ENCODE data around the gene GLB1L3. TPM values are rescaled to one million over a fixed set of nuclear protein-coding genes. Genes with fewer than 3 reads are reported as not detected.

Gene GLB1L3
- total and polyA plus RNA-seq, 7 experiments from 2014 or later = 1.0 to 11.4 (median 2.5) TPM

DNA sequence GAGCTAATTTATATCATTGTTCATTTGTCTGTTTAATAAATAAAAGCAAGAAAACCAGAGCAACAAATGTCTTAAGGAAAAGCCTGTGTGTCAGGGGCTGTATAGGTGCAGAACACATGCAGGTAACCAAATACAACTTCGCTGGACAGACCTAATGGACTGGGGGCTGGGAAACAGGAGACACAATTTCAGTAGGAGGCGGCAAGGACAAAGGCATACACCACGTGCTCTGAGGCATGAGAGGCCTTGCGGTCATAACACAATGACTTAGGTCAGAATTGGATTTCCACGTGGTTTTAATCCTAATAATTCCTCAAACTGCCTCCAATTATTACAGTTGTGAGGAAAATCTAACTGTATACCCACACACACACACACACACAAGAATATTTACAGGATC, 8.7 kb upstream of the GLB1L3 start:
- ATAC-seq (no peak), DNase-seq (no peak)
- Mint-ChIP-seq H3K27me3 (no peaks in the 10 kb centered on the region), H3K4me1 (peaks cover 16 to 56% (median 24%) of the 10 kb centered on the region in 7 donors), H3K9me3 (peaks cover 0 to 3% (median 0%) of the 10 kb centered on the region in 11 donors), H3K36me3 (peaks cover 0 to 17% (median 0%) of the 10 kb centered on the region in 5 donors), H3K4me3 (no peak overlapping the region), H3K27ac (peak overlapping the region in 1 of 9 donors; percentile 77)
- ChIA-PET POLR2A (no interaction called here), CTCF (no interaction called here)
- Histone ChIP-seq H3K27me3 (ENCODE audit: control insufficient read depth in 2 of 2, insufficient read depth in 2 of 2, low read length in 2 of 2) (no peaks in the 10 kb centered on the region), H3K4me1 (ENCODE audit: control insufficient read depth in 2 of 2, insufficient read depth in 2 of 2, low read length in 2 of 2) (peaks cover 12 to 15% of the 10 kb centered on the region in 2 donors), H3K27ac (ENCODE audit: low read depth, low read length) (no peak overlapping the region), H3K9me3 (ENCODE audit: control insufficient read depth in 2 of 3, low read length in 3 of 3) (no peaks in the 10 kb centered on the region), H3K4me3 (ENCODE audit: low read length) (no peak overlapping the region), H3K36me3 (ENCODE audit: control insufficient read depth in 2 of 3, insufficient read depth in 3 of 3, low read length in 3 of 3) (peaks cover 0 to 13% (median 0%) of the 10 kb centered on the region in 3 experiments)
- intact Hi-C loops (cut with micrococcal nuclease) = no loop called here

DNA sequence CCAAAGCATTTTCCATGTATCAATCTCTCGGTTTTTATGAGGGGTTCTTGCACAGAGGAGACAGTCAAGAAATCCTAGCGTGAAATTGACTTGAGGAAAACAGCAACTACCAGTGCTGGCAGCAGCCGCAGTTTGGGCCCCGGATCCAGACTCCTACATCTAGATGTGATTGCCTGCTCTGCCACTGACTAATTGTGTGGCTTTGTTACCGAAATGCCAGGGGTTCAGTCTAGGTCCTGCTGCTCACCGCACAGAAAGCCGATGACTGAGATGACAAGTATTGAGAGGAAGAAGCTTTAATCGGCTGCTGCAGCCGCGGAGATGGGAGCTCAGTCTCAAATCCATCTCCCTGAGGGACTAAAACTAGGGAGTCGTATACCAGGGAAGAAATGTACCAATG, 8.2 kb upstream of the GLB1L3 start:
- H3K36me3 ChIP-seq (ENCODE audit: control insufficient read depth in 2 of 3, insufficient read depth in 3 of 3, low read length in 3 of 3) = peaks cover 0 to 9% (median 0%) of the 10 kb centered on the region in 3 experiments
- Mint-ChIP-seq H3K36me3 (peaks cover 0 to 18% (median 0%) of the 10 kb centered on the region in 5 donors), H3K27me3 (no peaks in the 10 kb centered on the region), H3K9me3 (peaks cover 0 to 3% (median 0%) of the 10 kb centered on the region in 11 donors), H3K4me1 (peaks cover 19 to 61% (median 29%) of the 10 kb centered on the region in 7 donors), H3K4me3 (no peak overlapping the region), H3K27ac (peak overlapping the region in 3 of 9 donors; percentile 56 to 80 (median 62))
- DNase-seq (no peak), ATAC-seq (no peak)
- intact Hi-C loops (cut with micrococcal nuclease) = no loop called here
- no peak overlapping the region for H3K27ac ChIP-seq (ENCODE audit: low read depth, low read length)
- ChIA-PET POLR2A (no interaction called here), CTCF (no interaction called here)
- no peaks in the 10 kb centered on the region for H3K9me3 ChIP-seq (ENCODE audit: control insufficient read depth in 2 of 3, low read length in 3 of 3)
- H3K4me3 ChIP-seq (ENCODE audit: low read length) = no peak overlapping the region
- H3K27me3 ChIP-seq (ENCODE audit: control insufficient read depth in 2 of 2, insufficient read depth in 2 of 2, low read length in 2 of 2) = no peaks in the 10 kb centered on the region
- H3K4me1 ChIP-seq (ENCODE audit: control insufficient read depth in 2 of 2, insufficient read depth in 2 of 2, low read length in 2 of 2) = peaks cover 12 to 18% of the 10 kb centered on the region in 2 donors

DNA sequence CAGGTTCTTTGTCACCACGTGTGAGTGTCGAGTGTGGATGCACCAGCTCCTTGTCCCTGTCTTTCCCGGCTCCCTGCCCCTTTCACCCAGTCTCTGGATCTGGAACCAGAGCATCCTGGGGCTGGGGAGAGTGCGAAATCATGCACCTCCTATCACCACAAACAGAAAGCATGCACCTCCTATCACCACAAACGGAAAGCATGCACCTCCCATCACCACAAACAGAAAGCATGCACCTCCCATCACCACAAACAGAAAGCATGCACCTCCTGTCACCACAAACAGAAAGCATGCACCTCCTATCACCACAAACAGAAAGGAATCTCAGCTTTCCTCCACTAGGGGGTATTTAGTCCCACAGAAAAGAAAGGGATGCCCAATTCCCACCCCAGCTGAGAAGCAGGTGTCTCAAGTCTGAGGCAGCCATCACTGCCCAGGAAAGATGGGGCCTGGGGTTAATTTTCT, 5.9 kb upstream of the GLB1L3 start:
- no peak overlapping the region for H3K4me3 ChIP-seq (ENCODE audit: low read length)
- no peaks in the 10 kb centered on the region for H3K27me3 ChIP-seq (ENCODE audit: control insufficient read depth in 2 of 2, insufficient read depth in 2 of 2, low read length in 2 of 2)
- Mint-ChIP-seq H3K27ac (peak overlapping the region in 8 of 9 donors; percentile 3 to 81 (median 44)), H3K9me3 (peaks cover 0 to 3% (median 0%) of the 10 kb centered on the region in 11 donors), H3K4me3 (peak overlapping the region in 9 of 10 donors; percentile 16 to 75 (median 59)), H3K27me3 (peaks cover 0 to 2% (median 0%) of the 10 kb centered on the region in 5 donors), H3K4me1 (peaks cover 34 to 73% (median 52%) of the 10 kb centered on the region in 7 donors), H3K36me3 (peaks cover 0 to 16% (median 0%) of the 10 kb centered on the region in 5 donors)
- H3K9me3 ChIP-seq (ENCODE audit: control insufficient read depth in 2 of 3, low read length in 3 of 3) = no peaks in the 10 kb centered on the region
- H3K27ac ChIP-seq (ENCODE audit: low read depth, low read length) = no peak overlapping the region
- CTCF ChIA-PET = no interaction called here
- no peaks in the 10 kb centered on the region for H3K36me3 ChIP-seq (ENCODE audit: control insufficient read depth in 2 of 3, insufficient read depth in 3 of 3, low read length in 3 of 3)
- peak; percentile 68 for ATAC-seq
- POLR2A ChIA-PET = no interaction called here
- DNase-seq = peak in 7 of 9 donors; percentile 12 to 48 (median 31)
- H3K4me1 ChIP-seq (ENCODE audit: control insufficient read depth in 2 of 2, insufficient read depth in 2 of 2, low read length in 2 of 2) = peaks cover 30 to 41% of the 10 kb centered on the region in 2 donors
- intact Hi-C loops (cut with micrococcal nuclease) = loop anchor here in 1 of 2 donors (1.0 kb wide), 1 partner anchor 8 kb away; no protein-coding TSS in a partner anchor

DNA sequence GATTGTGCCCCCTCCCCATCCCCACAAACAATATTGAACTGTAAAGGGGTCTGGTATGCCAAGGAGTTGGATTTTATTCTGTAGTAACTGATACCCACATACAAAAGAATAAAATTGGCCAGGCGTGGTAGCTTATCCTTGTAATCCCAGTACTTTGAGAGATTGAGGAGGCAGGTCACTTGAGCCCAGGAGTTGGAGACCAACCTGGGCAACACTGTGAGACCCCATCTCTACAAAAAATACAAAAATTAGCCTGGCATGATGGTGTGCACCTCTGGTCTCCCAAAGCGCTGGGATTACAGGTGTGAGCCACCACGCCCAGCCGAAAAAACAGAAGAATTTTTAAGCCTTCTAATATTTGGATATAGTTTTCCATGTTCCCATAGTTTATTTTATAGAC, 4.2 kb upstream of the GLB1L3 start:
- POLR2A ChIA-PET = interaction anchor here (1.5 to 3.0 kb wide), 2 partner anchors 21 to 48 kb away, joined by 3 to 13 read pairs; partner anchors contain the start of genes NCAPD3 and VPS26B
- intact Hi-C loops (cut with micrococcal nuclease) = no loop called here
- Histone ChIP-seq H3K36me3 (ENCODE audit: control insufficient read depth in 2 of 3, insufficient read depth in 3 of 3, low read length in 3 of 3) (no peaks in the 10 kb centered on the region), H3K4me1 (ENCODE audit: control insufficient read depth in 2 of 2, insufficient read depth in 2 of 2, low read length in 2 of 2) (peaks cover 30 to 41% of the 10 kb centered on the region in 2 donors), H3K4me3 (ENCODE audit: low read length) (no peak overlapping the region), H3K27ac (ENCODE audit: low read depth, low read length) (no peak overlapping the region), H3K9me3 (ENCODE audit: control insufficient read depth in 2 of 3, low read length in 3 of 3) (no peaks in the 10 kb centered on the region), H3K27me3 (ENCODE audit: control insufficient read depth in 2 of 2, insufficient read depth in 2 of 2, low read length in 2 of 2) (no peaks in the 10 kb centered on the region)
- H3K9me3 Mint-ChIP-seq = peaks cover 0 to 3% (median 0%) of the 10 kb centered on the region in 11 donors
- ATAC-seq (no peak), DNase-seq (no peak)
- H3K4me3 Mint-ChIP-seq = no peak overlapping the region
- peak overlapping the region in 1 of 9 donors; percentile 66 for H3K27ac Mint-ChIP-seq
- CTCF ChIA-PET = interaction anchor here (1.0 kb wide), 1 partner anchor 10 kb away, joined by 4 read pairs; no protein-coding TSS in a partner anchor
- H3K27me3 Mint-ChIP-seq = peaks cover 0 to 7% (median 0%) of the 10 kb centered on the region in 5 donors
- peaks cover 31 to 62% (median 58%) of the 10 kb centered on the region in 7 donors for H3K4me1 Mint-ChIP-seq
- peaks cover 0 to 16% (median 0%) of the 10 kb centered on the region in 5 donors for H3K36me3 Mint-ChIP-seq

DNA sequence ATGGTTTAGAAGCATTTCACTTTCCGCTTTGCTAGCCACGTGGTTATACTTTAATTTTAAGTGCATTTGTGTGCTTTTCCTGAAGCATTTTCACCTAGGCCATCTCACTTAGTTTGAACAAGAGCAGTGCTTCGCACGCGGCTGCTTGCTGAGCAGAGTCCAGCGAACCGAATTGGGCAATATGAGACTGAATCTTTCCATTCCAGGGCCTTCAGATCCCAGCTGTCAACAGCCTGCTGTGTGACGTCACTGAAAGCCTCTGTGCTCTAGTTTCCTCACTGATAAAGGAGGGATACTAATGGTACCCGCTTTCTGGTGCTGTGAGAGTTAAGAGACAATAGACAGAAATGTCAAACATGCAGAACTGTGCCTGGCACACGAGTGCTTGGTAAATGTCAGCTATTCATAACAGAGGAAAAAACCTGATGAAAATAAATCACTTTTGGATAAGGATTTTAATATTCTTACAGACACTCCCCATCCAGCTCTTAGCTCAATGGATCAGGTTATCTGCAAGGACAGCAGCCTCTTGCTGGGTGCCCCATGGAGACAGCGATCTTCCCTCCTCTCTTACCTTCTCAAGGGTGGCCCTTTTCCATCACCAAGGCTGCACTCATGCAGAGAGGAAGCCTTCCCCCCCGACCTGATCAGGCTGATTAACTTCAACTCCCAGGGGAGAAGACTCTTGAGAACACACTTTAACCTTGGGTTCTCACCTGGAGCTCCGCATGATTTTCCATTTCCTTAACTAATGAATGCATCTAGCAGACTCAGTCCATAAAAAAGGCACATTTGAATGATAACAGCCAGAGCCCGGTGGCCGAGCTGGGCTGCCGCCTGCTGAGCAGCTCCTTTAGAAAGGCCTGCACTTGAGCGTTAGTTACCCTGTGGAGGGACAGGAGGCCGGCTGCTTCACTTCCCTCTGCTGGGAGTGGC, 3.5 kb upstream of the GLB1L3 start:
- CTCF ChIA-PET = interaction anchor here (0.8 to 2.0 kb wide), 7 partner anchors 9 to 87 kb away, joined by 3 to 5 read pairs (median 4); no protein-coding TSS in a partner anchor

DNA sequence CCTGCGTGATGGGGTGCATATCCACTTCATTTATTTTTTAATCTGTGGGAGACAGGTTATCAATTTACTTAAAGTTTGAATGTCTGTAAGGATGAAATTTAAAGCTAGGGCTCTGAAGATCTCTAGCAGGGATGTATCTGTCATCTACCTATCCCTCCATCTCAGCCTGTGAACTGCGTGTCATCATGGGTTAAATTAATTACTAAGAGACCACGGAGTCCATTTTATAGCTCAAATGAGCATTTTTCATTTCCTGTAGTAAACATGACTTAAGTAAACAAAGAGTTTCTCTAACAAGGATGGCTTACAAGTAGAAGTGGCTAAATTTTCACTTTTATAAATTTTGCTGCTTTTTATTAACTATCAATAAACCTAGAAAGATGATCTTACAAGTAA, 2.9 kb upstream of the GLB1L3 start:
- H3K27ac Mint-ChIP-seq = peak overlapping the region in 3 of 9 donors; percentile 59 to 72 (median 63)
- peaks cover 0 to 3% (median 0%) of the 10 kb centered on the region in 11 donors for H3K9me3 Mint-ChIP-seq
- Histone ChIP-seq H3K36me3 (ENCODE audit: control insufficient read depth in 2 of 3, insufficient read depth in 3 of 3, low read length in 3 of 3) (no peaks in the 10 kb centered on the region), H3K27me3 (ENCODE audit: control insufficient read depth in 2 of 2, insufficient read depth in 2 of 2, low read length in 2 of 2) (no peaks in the 10 kb centered on the region), H3K4me1 (ENCODE audit: control insufficient read depth in 2 of 2, insufficient read depth in 2 of 2, low read length in 2 of 2) (peaks cover 30 to 41% of the 10 kb centered on the region in 2 donors), H3K4me3 (ENCODE audit: low read length) (no peak overlapping the region), H3K27ac (ENCODE audit: low read depth, low read length) (no peak overlapping the region), H3K9me3 (ENCODE audit: control insufficient read depth in 2 of 3, low read length in 3 of 3) (no peaks in the 10 kb centered on the region)
- POLR2A ChIA-PET = interaction anchor here (0.6 to 3.0 kb wide), 6 partner anchors 13 to 408 kb away, joined by 3 to 22 read pairs (median 4); partner anchors contain the start of genes ACAD8, NCAPD3, THYN1 and VPS26B
- ATAC-seq (no peak), DNase-seq (no peak)
- H3K27me3 Mint-ChIP-seq = peaks cover 0 to 11% (median 4%) of the 10 kb centered on the region in 5 donors
- H3K36me3 Mint-ChIP-seq = peaks cover 0 to 21% (median 0%) of the 10 kb centered on the region in 5 donors
- CTCF ChIA-PET = interaction anchor here (0.6 to 2.0 kb wide), 7 partner anchors 10 to 229 kb away, joined by 3 to 5 read pairs (median 3); no protein-coding TSS in a partner anchor
- intact Hi-C loops (cut with micrococcal nuclease) = no loop called here
- H3K4me1 Mint-ChIP-seq = peaks cover 34 to 66% (median 61%) of the 10 kb centered on the region in 7 donors
- peak overlapping the region in 7 of 10 donors; percentile 6 to 99 (median 33) for H3K4me3 Mint-ChIP-seq

More for the DNA sequence above, 3.5 kb upstream of the GLB1L3 start:
- no peaks in the 10 kb centered on the region for H3K27me3 ChIP-seq (ENCODE audit: control insufficient read depth in 2 of 2, insufficient read depth in 2 of 2, low read length in 2 of 2)
- H3K4me3 Mint-ChIP-seq = peak overlapping the region in 6 of 10 donors; percentile 6 to 99 (median 34)
- intact Hi-C loops (cut with micrococcal nuclease) = no loop called here
- DNase-seq (no peak), ATAC-seq (no peak)
- H3K27ac Mint-ChIP-seq = peak overlapping the region in 3 of 9 donors; percentile 59 to 72 (median 63)
- POLR2A ChIA-PET = interaction anchor here (0.7 to 3.0 kb wide), 4 partner anchors 18 to 59 kb away, joined by 3 to 13 read pairs (median 3); partner anchors contain the start of genes NCAPD3 and VPS26B
- H3K4me3 ChIP-seq (ENCODE audit: low read length) = no peak overlapping the region
- H3K36me3 ChIP-seq (ENCODE audit: control insufficient read depth in 2 of 3, insufficient read depth in 3 of 3, low read length in 3 of 3) = no peaks in the 10 kb centered on the region
- peaks cover 0 to 16% (median 0%) of the 10 kb centered on the region in 5 donors for H3K36me3 Mint-ChIP-seq
- peaks cover 0 to 11% (median 4%) of the 10 kb centered on the region in 5 donors for H3K27me3 Mint-ChIP-seq
- H3K4me1 ChIP-seq (ENCODE audit: control insufficient read depth in 2 of 2, insufficient read depth in 2 of 2, low read length in 2 of 2) = peaks cover 30 to 41% of the 10 kb centered on the region in 2 donors
- H3K9me3 ChIP-seq (ENCODE audit: control insufficient read depth in 2 of 3, low read length in 3 of 3) = no peaks in the 10 kb centered on the region
- no peak overlapping the region for H3K27ac ChIP-seq (ENCODE audit: low read depth, low read length)
- H3K9me3 Mint-ChIP-seq = peaks cover 0 to 3% (median 0%) of the 10 kb centered on the region in 11 donors
- H3K4me1 Mint-ChIP-seq = peaks cover 34 to 66% (median 61%) of the 10 kb centered on the region in 7 donors
